HT1080 (cell line): Measurements from ENCODE around the gene SFN. TPM values are rescaled to one million over a fixed set of nuclear protein-coding genes. Genes with fewer than 3 reads are reported as not detected.

ENCODE experiments used
- DNase-seq: peaks from one replicate; pipeline ENCODE4 v3.0.0-alpha.2; 2015; ENCODE audit warnings: low read depth
- small RNA-seq: library from RNA; depleted of rRNA; stranded (forward); fragments of <200 nt; gene quantifications from one replicate; pipeline ENCODE3, GENCODE V24; 2014
- total RNA-seq: library from RNA; depleted of rRNA; stranded (reverse); fragments of >200 nt; shearing (Covaris generic); gene quantifications from 2 replicates; pipeline ENCODE4 v1.2.3, GENCODE V29; 2014; rRNA removed

SFN gene
- total RNA-seq, 1 experiment from 2014 or later = 5.2 TPM

- no peak for DNase-seq
Observed at GRCh38 chr1:26910343-26911160, 47.6 kb downstream of the SFN start.

GRCh38 chr1:26911399-26912146 is 48.6 kb downstream of the SFN start:
- DNase-seq = no peak

GRCh38 chr1:26912147-26912490 is 49.2 kb downstream of the SFN start:
- no peak for DNase-seq

GRCh38 chr1:26913389-26913753 is 50.4 kb downstream of the SFN start:
- DNase-seq = no peak

Small RNA genes lying within 50 kb of the gene (small RNA-seq; reads per million reads assigned to genes)
- not detected for gene RN7SL165P

Other genes starting within 250 kb of the SFN start
- gene ARID1A, start 167.1 kb upstream of the SFN start, total RNA-seq = 15.0 and 17.2 TPM in 2 replicates
- 9.5 and 13.3 TPM in 2 replicates for gene PIGV, start 75.2 kb upstream of the SFN start, total RNA-seq
- gene ZDHHC18, start 36.5 kb upstream of the SFN start, total RNA-seq = 15.9 and 30.4 TPM in 2 replicates
- 17.9 and 33.6 TPM in 2 replicates for gene GPN2, start 27.1 kb downstream of the SFN start, total RNA-seq
- 11.2 TPM in 2 replicates for gene GPATCH3, start 37.3 kb downstream of the SFN start, total RNA-seq
- not detected in 2 replicates for gene NR0B2, start 50.8 kb downstream of the SFN start, total RNA-seq
- 142 and 182 TPM in 2 replicates for gene NUDC, start 58.6 kb downstream of the SFN start, total RNA-seq
- not detected in 2 replicates for gene KDF1, start 97.3 kb downstream of the SFN start, total RNA-seq
- gene TRNP1, start 130.5 kb downstream of the SFN start, total RNA-seq = 15.2 and 18.9 TPM in 2 replicates
- gene TENT5B, start 149.7 kb downstream of the SFN start, total RNA-seq = 0.13 TPM in 1 of 2 replicates, not detected in the other